Spleen (tissue), 11 donors: ENCODE results near the gene DCAF4. TPM values are rescaled to one million over a fixed set of nuclear protein-coding genes. Genes with fewer than 3 reads are reported as not detected.

Source experiments
- DNase-seq: peaks from one replicate; pipeline ENCODE4 v3.0.0-alpha.2; 2020
- H3K27ac ChIP-seq, 8 donors: fragments of 200-600 bp; sonication (generic) in 7 of 8; 1 replicate in 4 of 8; 2 replicates in 4 of 8; pipeline versions ENCODE4 v1.5.0 to v1.8.0; 2016 to 2021; ENCODE audit warnings: inconsistent platforms in 4 of 8, mild to moderate bottlenecking in 4 of 8, moderate library complexity in 1 of 8
- H3K27me3 ChIP-seq, 7 donors: fragments of 200-600 bp; sonication (generic) in 6 of 7; replicated peaks in 1 of 7; 1 replicate in 4 of 7; 2 replicates in 3 of 7; pipeline versions ENCODE4 v1.5.0 to v1.8.0; 2016 to 2021; ENCODE audit warnings: inconsistent platforms in 3 of 7, mild to moderate bottlenecking in 1 of 7
- H3K36me3 ChIP-seq, 6 donors: fragments of 200-600 bp; sonication (generic) in 5 of 6; 1 replicate in 4 of 6; 2 replicates in 2 of 6; pipeline versions ENCODE4 v1.5.0 to v1.8.0; 2016 to 2021; ENCODE audit warnings: inconsistent platforms in 2 of 6
- H3K4me1 ChIP-seq, 6 donors: fragments of 200-600 bp; sonication (generic) in 5 of 6; 1 replicate in 3 of 6; 2 replicates in 3 of 6; pipeline versions ENCODE4 v1.5.0 to v1.8.0; 2016 to 2021; ENCODE audit warnings: inconsistent platforms in 3 of 6
- H3K4me3 ChIP-seq, 8 donors: fragments of 200-600 bp; sonication (generic) in 7 of 8; 1 replicate in 4 of 8; 2 replicates in 4 of 8; pipeline versions ENCODE4 v1.5.0 to v1.8.0; 2016 to 2021; ENCODE audit warnings: inconsistent platforms in 4 of 8, mild to moderate bottlenecking in 4 of 8, moderate library complexity in 2 of 8
- H3K9me3 ChIP-seq, 8 donors: fragments of 200-600 bp; sonication (generic) in 7 of 8; 1 replicate in 4 of 8; 2 replicates in 4 of 8; pipeline versions ENCODE4 v1.5.0 to v1.8.0; 2016 to 2021; ENCODE audit warnings: inconsistent platforms in 4 of 8
- CTCF ChIP-seq, 11 experiments: fragments of 200-600 bp in 7 of 11; fragments of 450-650 bp in 4 of 11; sonication (generic) in 4 of 11; IDR thresholded peaks in 8 of 11; conservative IDR thresholded peaks in 3 of 11; 1 replicate in 7 of 11; 2 replicates in 4 of 11; pipeline versions ENCODE4 v1.4.0 to v1.8.0; 2016 to 2021; ENCODE audit warnings: antibody characterized with exemption in 11 of 11, inconsistent platforms in 4 of 11, mild to moderate bottlenecking in 1 of 11
- POLR2A ChIP-seq, 3 donors: fragments of 450-650 bp; IDR thresholded peaks; one replicate each; pipeline ENCODE4 v1.5.1; 2017; ENCODE audit warnings: antibody characterized with exemption in 3 of 3, mild to moderate bottlenecking in 1 of 3
- POLR2AphosphoS5 ChIP-seq, 3 donors: sonication (generic); formaldehyde crosslinking; IDR thresholded peaks; one replicate each; pipeline ENCODE4 v1.5.1; 2017; ENCODE audit warnings: antibody characterized with exemption in 3 of 3
- WGBS, 5 donors: extraction: QIAGEN DNeasy Blood & Tissue Kit in 3 of 5; methylation state at CpG; one replicate each; pipeline versions ENCODE4 v1.1.5 to v1.1.7; 2013 to 2018; 5-methylcytosine and 5-hydroxymethylcytosine counted together
- intact Hi-C: fragments of 100-400 bp; cut with DNase I; formaldehyde crosslinking; loops from one replicate; pipeline ENCODE4 v1.15.0; 2023; ENCODE audit warnings: low total_unique reads
- polyA plus RNA-seq, 3 donors: library from polyadenylated mRNA; stranded (reverse); fragments of 200-250 nt; gene quantifications; one replicate each; pipeline ENCODE4 v1.2.1, GENCODE V29; 2013
- total RNA-seq, 7 donors: library from RNA; depleted of rRNA in 3 of 7; stranded (reverse); fragments of >200 nt in 3 of 7; fragmentation: NEBNext Ultra II Directional in 4 of 7; extraction: Animal tissue kit (Norgen Biotek cat#: 25700) in 4 of 7; gene quantifications; one replicate each; pipeline versions ENCODE4 v1.1.0 to v1.2.1, GENCODE V29; 2016 to 2021
- donor health status: healthy with polysubstance abuse.
- donor health status: DM: no; HTN: no; CAD: no; lungs with moderate emphysema.
- donor health status: DM: no; HTN: no; CAD: no.
- donor health status: Bipolar disorder and iron deficiency.
- donor health status: healthy.
- donor health status: DM: no; HTN: no; CAD: no.
- donor health status: DM: yes; HTN: yes; CAD: no.

DCAF4 gene
- total and polyA plus RNA-seq, 10 donors, result 7.7 to 25.0 (median 12.3) TPM

- Histone ChIP-seq H3K27me3 (no peaks in the 10 kb centered on the region), H3K9me3 (no peaks in the 10 kb centered on the region), H3K4me1 (peaks cover 0 to 12% (median 6%) of the 10 kb centered on the region in 6 donors), H3K4me3 (no peak overlapping the region), H3K36me3 (no peaks in the 10 kb centered on the region), H3K27ac (no peak overlapping the region)
- no peak for DNase-seq
- intact Hi-C loops, result no loop called here
- TF ChIP-seq CTCF (IDR thresholded peaks at IDR 0.05 in 8 of 11, conservative IDR thresholded peaks at IDR 0.05 in 3 of 11) (no peak), POLR2A (IDR thresholded peaks at IDR 0.05) (no peak), POLR2AphosphoS5 (IDR thresholded peaks at IDR 0.05) (no peak)
- WGBS, 5 donors, result 93 to 95% (median 93%) methylated on average over 2 of the region's 2 CpGs
Observed at GRCh38 chr14:72880164-72880563, 46.1 kb upstream of the DCAF4 start.

GRCh38 chr14:72880820-72881219, 45.4 kb upstream of the DCAF4 start:
- no peaks in the 10 kb centered on the region for H3K27me3 ChIP-seq
- no peak for DNase-seq
- WGBS, 5 donors, result 23 to 50% (median 37%) methylated on average over 2 of the region's 2 CpGs

GRCh38 chr14:72881543-72881942, 44.7 kb upstream of the DCAF4 start:
- Histone ChIP-seq H3K27ac (no peak overlapping the region), H3K9me3 (no peaks in the 10 kb centered on the region), H3K36me3 (no peaks in the 10 kb centered on the region), H3K27me3 (no peaks in the 10 kb centered on the region), H3K4me3 (no peak overlapping the region), H3K4me1 (peaks cover 0 to 12% (median 6%) of the 10 kb centered on the region in 6 donors)
- WGBS, 5 donors, result 86 to 97% (median 89%) methylated on average over 2 of the region's 2 CpGs
- no peak for TF ChIP-seq CTCF (IDR thresholded peaks at IDR 0.05 in 8 of 11, conservative IDR thresholded peaks at IDR 0.05 in 3 of 11)
- no peak for TF ChIP-seq POLR2AphosphoS5 (IDR thresholded peaks at IDR 0.05)
- TF ChIP-seq POLR2A (IDR thresholded peaks at IDR 0.05), result no peak
- intact Hi-C loops, result no loop called here
- DNase-seq, result no peak

More at GRCh38 chr14:72880820-72881219, 45.4 kb upstream of the DCAF4 start:
- no peak for TF ChIP-seq CTCF (IDR thresholded peaks at IDR 0.05 in 8 of 11, conservative IDR thresholded peaks at IDR 0.05 in 3 of 11)
- TF ChIP-seq POLR2AphosphoS5 (IDR thresholded peaks at IDR 0.05), result no peak
- TF ChIP-seq POLR2A (IDR thresholded peaks at IDR 0.05), result no peak
- no peaks in the 10 kb centered on the region for H3K9me3 ChIP-seq
- intact Hi-C loops, result no loop called here
- H3K36me3 ChIP-seq, result no peaks in the 10 kb centered on the region
- H3K27ac ChIP-seq, result no peak overlapping the region
- H3K4me1 ChIP-seq, result peaks cover 0 to 12% (median 6%) of the 10 kb centered on the region in 6 donors
- H3K4me3 ChIP-seq, result no peak overlapping the region

- Histone ChIP-seq H3K27me3 (no peaks in the 10 kb centered on the region), H3K36me3 (no peaks in the 10 kb centered on the region), H3K4me1 (peaks cover 0 to 12% (median 6%) of the 10 kb centered on the region in 6 donors), H3K4me3 (no peak overlapping the region), H3K9me3 (no peaks in the 10 kb centered on the region), H3K27ac (no peak overlapping the region)
- TF ChIP-seq POLR2A (IDR thresholded peaks at IDR 0.05) (no peak), POLR2AphosphoS5 (IDR thresholded peaks at IDR 0.05) (no peak), CTCF (IDR thresholded peaks at IDR 0.05 in 8 of 11, conservative IDR thresholded peaks at IDR 0.05 in 3 of 11) (no peak)
- WGBS, 5 donors, result 84 to 100% (median 93%) methylated on average over 1 of the region's 1 CpG
- intact Hi-C loops, result no loop called here
- no peak for DNase-seq
Observed at GRCh38 chr14:72882047-72882446, 44.2 kb upstream of the DCAF4 start.
